Dermis microvascular lymphatic vessel endothelial cell (primary cell): Measurements from ENCODE around the gene DENND6B. TPM values are rescaled to one million over a fixed set of nuclear protein-coding genes. Genes with fewer than 3 reads are reported as not detected.

Experiments
- DNase-seq, 2 donors: peaks; one replicate each; pipeline versions ENCODE4 v3.0.0 to v3.0.0-alpha.2; 2010; ENCODE audit warnings: low read depth in 2 of 2
- total RNA-seq: library from RNA; depleted of rRNA; stranded (reverse); fragments of >200 nt; gene quantifications from 2 replicates; pipeline ENCODE4 v1.2.1, GENCODE V29; 2014

DENND6B gene
- total RNA-seq, 1 donor from 2014 or later, result 0.64 TPM

GRCh38 chr22:50259302-50259701 lies 67.5 kb downstream of the DENND6B start:
- DNase-seq, result no peak

Other genes starting within 250 kb of the DENND6B start
- not detected in 2 replicates for gene MLC1, start 241.6 kb downstream of the DENND6B start, total RNA-seq
- gene MOV10L1, start 237.0 kb downstream of the DENND6B start, total RNA-seq, result 22.7 and 44.1 TPM in 2 replicates
- 0.13 and 0.63 TPM in 2 replicates for gene PANX2, start 156.3 kb downstream of the DENND6B start, total RNA-seq
- 16.2 and 20.0 TPM in 2 replicates for gene TRABD, start 141.1 kb downstream of the DENND6B start, total RNA-seq
- gene SELENOO, start 126.0 kb downstream of the DENND6B start, total RNA-seq, result 15.8 and 22.6 TPM in 2 replicates
- gene TUBGCP6, start 82.0 kb downstream of the DENND6B start, total RNA-seq, result 14.0 and 22.0 TPM in 2 replicates
- 9.4 and 18.2 TPM in 2 replicates for gene HDAC10, start 75.7 kb downstream of the DENND6B start, total RNA-seq
- gene MAPK12, start 65.3 kb downstream of the DENND6B start, total RNA-seq, result 40.6 and 70.2 TPM in 2 replicates
- 19.9 and 25.9 TPM in 2 replicates for gene MAPK11, start 56.6 kb downstream of the DENND6B start, total RNA-seq
- gene PLXNB2, start 19.4 kb downstream of the DENND6B start, total RNA-seq, result 49.4 and 71.9 TPM in 2 replicates
- 39.4 and 58.5 TPM in 2 replicates for gene PPP6R2, start 16.3 kb upstream of the DENND6B start, total RNA-seq
- 26.7 and 35.4 TPM in 2 replicates for gene SBF1, start 148.0 kb upstream of the DENND6B start, total RNA-seq
- 0.13 and 0.25 TPM in 2 replicates for gene ADM2, start 154.5 kb upstream of the DENND6B start, total RNA-seq
- gene MIOX, start 159.8 kb upstream of the DENND6B start, total RNA-seq, result 0.13 TPM in 1 of 2 replicates, not detected in the other
- 18.4 and 32.6 TPM in 2 replicates for gene LMF2, start 180.7 kb upstream of the DENND6B start, total RNA-seq
- 22.0 and 22.2 TPM in 2 replicates for gene NCAPH2, start 181.2 kb upstream of the DENND6B start, total RNA-seq
- gene SCO2, start 198.6 kb upstream of the DENND6B start, total RNA-seq, result 2.8 and 3.1 TPM in 2 replicates
- gene TYMP, start 203.0 kb upstream of the DENND6B start, total RNA-seq, result 11.9 and 24.9 TPM in 2 replicates
- gene KLHDC7B, start 218.9 kb upstream of the DENND6B start, total RNA-seq, result not detected in 2 replicates
- not detected in 2 replicates for gene SYCE3, start 235.9 kb upstream of the DENND6B start, total RNA-seq